Spleen (tissue), 7 donors: Measurements from ENCODE around the gene LNX1.

ENCODE experiments used
- POLR2A ChIP-seq, 3 donors: fragments of 450-650 bp; IDR thresholded peaks; one replicate each; pipeline ENCODE4 v1.5.1; 2017; ENCODE audit warnings: antibody characterized with exemption in 3 of 3, mild to moderate bottlenecking in 1 of 3
- POLR2AphosphoS5 ChIP-seq, 3 donors: sonication (generic); formaldehyde crosslinking; IDR thresholded peaks; one replicate each; pipeline ENCODE4 v1.5.1; 2017; ENCODE audit warnings: antibody characterized with exemption in 3 of 3
- TF ChIP-seq, protein P1 (sequence below), 11 experiments: fragments of 200-600 bp in 7 of 11; fragments of 450-650 bp in 4 of 11; sonication (generic) in 4 of 11; IDR thresholded peaks in 8 of 11; conservative IDR thresholded peaks in 3 of 11; 1 replicate in 7 of 11; 2 replicates in 4 of 11; pipeline versions ENCODE4 v1.4.0 to v1.8.0; 2016 to 2021; ENCODE audit warnings: antibody characterized with exemption in 11 of 11, inconsistent platforms in 4 of 11, mild to moderate bottlenecking in 1 of 11
- donor health status: DM: no; HTN: no; CAD: no; lungs with moderate emphysema.
- donor health status: DM: no; HTN: no; CAD: no.
- donor health status: DM: no; HTN: no; CAD: no.

DNA sequence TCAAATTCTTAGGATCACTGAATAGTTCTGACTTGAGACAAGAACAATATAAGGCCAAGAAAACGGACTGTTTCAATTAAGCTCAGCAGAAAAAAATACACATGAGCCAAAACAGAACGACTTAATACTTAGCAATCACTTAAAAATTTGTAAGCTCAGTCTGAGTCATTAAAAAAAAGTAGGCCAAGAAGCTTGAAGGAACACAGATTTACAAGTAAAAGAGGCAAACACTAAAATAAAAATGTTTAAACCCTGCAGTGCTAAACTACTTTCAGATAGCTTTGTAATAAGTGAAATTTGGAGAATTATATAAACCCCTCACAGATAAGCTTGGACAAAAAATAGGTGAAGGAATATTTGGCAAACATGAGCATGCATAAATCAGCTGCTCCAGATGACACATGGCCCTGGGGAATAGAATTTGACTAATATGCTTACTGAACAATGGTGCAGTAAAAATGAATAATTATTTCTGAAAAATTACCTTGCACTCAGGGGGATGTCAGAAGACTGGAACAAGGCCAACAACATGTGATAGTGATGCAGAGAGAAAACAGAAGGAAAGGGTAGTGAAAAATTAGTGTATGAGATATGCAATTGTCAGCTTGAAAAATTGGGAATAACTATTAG lies 49.6 kb downstream of the LNX1 start:
- TF ChIP-seq POLR2A (IDR thresholded peaks at IDR 0.05) (no peak), POLR2AphosphoS5 (IDR thresholded peaks at IDR 0.05) (no peak)
- TF ChIP-seq, protein P1, sequence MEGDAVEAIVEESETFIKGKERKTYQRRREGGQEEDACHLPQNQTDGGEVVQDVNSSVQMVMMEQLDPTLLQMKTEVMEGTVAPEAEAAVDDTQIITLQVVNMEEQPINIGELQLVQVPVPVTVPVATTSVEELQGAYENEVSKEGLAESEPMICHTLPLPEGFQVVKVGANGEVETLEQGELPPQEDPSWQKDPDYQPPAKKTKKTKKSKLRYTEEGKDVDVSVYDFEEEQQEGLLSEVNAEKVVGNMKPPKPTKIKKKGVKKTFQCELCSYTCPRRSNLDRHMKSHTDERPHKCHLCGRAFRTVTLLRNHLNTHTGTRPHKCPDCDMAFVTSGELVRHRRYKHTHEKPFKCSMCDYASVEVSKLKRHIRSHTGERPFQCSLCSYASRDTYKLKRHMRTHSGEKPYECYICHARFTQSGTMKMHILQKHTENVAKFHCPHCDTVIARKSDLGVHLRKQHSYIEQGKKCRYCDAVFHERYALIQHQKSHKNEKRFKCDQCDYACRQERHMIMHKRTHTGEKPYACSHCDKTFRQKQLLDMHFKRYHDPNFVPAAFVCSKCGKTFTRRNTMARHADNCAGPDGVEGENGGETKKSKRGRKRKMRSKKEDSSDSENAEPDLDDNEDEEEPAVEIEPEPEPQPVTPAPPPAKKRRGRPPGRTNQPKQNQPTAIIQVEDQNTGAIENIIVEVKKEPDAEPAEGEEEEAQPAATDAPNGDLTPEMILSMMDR (IDR thresholded peaks at IDR 0.05 in 8 of 11, conservative IDR thresholded peaks at IDR 0.05 in 3 of 11), result no peak
